Stimulated activated CD8-positive, alpha-beta memory T cell treated with anti-CD3 and anti-CD28 coated beads, Interleukin-7, amount 100 ng/mL, for 1 hour (primary cell): ENCODE results near the gene MYO18B.

ENCODE experiments used
- DNase-seq, 2 donors: peaks; one replicate each; pipeline ENCODE4 v3.0.0-alpha.2; 2020; ENCODE audit warnings: low read depth in 2 of 2

Gene MYO18B

DNA sequence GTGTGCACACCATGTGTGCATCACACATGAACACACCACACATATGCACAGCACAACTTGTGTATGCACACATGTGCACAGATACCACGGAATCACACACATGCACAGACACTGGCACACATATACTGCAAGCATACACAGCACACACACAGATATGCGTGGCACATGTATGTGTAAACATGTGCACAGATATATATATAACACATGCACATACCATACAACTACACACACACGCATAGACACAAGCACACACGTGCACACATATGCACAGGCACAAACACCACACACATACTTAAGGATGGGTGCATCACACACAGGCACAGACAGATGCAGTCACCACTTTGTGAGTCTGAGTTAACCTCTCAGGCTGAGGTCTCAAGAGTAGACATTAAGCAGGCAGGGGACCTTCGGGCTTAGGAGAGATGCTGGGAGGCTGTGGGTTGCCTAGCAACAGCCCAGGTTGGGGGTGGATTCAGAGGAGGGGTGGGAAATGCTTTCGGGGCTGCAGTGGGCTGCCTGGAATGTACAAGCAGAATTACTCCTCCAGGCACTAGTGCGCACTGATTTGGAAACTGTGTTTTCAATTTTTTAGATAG lies 82.9 kb downstream of the MYO18B start:
- no peak for DNase-seq

DNA sequence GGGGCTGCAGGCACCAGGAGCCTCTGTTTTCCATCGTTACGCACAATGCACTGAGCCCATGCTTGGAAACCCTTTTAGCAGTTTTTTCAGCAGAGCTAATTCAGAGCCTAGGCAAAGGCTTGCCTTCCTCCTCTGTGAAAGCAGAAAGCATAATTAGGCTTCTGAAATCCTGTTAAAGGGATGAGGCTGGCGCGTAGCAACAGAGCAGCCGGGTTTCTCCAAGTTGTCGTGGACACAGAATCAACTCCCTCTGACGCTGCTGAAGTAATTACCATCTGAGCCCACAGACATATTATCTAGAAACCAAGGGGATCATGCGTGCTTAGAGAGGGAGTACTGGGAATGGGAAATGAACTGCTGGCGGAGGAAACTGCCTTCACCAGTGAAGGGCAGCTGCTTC lies 85.4 kb downstream of the MYO18B start:
- no peak for DNase-seq

DNA sequence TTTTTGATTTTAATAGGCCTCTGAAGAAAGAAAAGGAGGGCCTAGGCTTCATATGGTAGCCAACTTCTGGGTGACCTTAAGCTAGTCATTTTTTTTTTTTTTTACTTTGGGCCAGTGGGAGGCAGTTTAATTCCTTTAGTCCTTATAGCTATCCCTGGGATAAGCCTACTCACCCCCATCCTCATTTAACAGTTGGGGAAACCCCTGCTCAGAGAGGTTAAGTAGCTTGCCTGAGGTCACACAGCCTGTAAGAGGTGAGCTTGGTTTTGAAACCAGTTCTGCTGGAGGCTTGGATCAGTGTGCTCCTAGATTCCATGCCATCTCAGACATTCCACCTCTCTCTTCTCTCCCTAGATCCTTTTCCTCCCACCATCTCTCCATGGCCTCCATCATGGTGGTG lies 86.4 kb downstream of the MYO18B start:
- DNase-seq, result no peak

DNA sequence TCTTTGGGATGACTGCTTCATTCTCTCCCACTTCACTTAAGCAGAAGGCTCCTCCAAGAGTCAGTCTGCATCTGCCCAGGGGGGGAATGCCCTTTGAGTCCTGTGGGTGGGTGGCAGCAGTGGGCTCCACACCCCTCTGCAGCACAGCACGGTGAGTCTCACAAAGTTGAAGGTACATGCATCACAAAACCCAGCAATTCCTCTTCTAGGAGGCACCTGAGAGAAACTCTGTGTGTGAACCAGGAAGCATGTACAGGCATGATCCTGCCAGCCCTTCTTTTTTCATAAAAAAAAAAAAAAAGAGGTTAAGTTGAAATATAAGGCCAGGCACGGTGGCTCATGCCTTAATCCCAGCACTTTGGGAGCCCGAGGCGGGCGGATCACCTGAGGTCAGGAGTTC lies 87.2 kb downstream of the MYO18B start:
- DNase-seq, result no peak

DNA sequence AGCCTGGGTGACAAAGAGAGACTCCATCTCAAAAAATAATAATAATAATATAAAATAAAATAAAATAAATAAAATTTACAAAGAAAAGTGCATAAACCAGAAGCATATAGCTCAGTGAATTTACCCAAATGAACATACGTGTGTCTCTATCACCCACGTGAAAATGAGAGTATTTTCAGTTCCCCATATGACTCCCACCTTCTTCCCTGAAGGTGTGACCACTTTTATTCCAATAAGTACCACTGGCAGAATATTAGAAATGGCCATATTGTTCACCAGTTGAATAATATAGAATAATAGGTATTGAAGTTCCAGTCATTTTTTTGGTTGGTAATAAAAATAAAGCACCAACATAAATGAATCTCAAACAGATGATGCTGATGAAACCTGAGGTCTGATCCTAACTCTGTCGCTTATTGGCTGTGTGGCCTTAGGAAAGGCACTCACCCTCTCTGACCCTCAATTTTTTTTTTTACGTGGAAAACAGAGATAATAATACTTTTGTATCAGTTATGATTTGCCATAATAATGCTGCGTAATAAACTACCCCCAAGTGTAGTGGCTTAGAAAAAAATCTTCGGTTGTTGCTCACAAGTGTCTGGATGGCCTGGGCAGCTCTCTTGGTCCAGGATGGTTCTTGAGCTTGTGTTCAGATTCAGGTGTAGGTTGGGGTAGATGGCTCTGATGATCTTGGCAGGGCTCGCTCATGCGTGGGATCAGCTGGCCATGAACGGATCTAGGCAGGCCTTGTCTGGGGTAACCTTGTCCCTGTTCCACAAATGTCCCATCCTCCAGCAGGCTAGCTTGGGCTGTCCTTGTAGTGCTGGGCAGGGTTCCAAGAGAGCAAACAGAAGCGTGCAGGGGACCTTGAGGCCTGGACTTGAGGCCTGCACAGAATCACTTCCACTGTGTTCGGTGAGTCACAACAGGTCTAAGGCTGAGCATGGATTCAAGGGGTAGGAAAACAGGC lies 88.1 kb downstream of the MYO18B start:
- DNase-seq, result no peak

DNA sequence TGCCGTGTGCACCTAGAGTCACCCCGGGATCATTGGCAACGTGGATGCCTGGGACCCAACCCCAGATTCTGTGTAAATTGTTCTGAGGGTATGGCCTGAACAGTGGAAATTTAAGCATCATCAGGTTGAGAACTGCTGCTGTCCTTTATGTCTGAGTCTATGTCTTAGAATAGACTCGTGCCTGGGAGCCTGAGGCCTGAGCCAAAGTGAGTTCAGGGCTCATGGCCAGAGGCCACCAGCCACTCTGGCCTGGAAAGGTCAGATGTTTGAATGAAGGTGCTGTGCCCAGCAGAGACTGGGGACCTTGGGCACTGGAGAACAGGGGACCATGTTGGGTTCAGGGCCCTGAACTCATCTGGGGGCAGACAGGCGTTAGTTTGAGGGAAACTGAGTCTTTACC lies 91.1 kb downstream of the MYO18B start:
- no peak for DNase-seq

DNA sequence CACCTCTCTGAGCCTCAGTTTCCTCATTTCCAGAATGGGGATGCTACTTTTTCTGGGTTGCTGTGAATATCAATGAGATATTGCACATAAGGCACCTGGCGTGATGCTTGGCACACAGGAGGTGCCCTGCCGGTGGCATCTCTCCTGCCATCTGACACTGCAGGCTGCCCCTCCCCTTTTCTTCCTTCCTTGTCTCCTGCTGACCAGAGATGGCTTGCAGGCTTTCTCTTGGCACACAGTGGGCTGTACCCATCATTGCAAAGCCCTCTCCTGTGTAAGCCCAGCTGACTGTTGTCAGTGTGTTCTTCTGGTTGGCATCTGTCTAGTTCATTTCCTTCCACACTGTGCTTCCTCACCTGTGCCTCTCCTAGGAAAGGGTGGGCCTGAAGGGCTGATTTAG lies 91.7 kb downstream of the MYO18B start:
- no peak for DNase-seq

DNA sequence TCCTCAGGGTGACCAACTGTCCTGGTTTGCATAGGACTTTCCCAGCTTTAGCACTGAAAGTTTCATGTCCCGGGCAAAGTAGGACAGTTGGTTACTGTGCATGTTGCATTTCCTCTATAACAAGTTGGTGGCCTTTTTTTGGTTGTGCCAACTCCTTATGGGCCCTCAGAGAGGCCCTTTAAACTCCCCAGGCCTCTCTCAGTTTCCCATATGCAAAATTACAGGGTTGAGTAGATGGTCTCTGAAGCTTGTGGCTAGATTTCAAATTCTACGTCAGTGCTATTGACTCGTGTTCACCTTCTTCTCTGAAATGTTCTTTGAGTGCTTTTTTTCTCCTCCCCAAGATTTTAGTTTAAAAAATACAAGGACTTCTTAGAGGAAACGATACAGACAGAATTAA lies 92.5 kb downstream of the MYO18B start:
- no peak for DNase-seq

DNA sequence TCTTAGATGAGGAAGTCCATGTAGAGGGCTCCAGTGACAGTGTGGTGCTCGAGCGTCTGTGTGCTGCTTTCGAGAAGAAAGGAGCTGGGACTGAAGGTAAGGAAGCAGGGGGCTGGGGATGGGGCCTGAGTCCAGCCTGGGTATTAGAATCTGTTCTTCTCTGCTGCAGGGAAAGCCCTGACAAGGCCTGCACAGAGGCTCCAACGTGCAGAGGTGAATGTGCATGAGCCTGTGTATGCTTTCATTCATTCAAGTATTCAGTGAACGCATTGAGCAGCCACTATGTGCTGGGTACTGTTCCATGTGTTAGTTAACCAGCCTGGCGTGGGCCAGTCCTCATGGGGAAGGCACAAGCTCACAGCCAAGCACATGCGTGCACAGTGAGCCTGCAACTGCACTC lies 93.4 kb downstream of the MYO18B start:
- no peak for DNase-seq

DNA sequence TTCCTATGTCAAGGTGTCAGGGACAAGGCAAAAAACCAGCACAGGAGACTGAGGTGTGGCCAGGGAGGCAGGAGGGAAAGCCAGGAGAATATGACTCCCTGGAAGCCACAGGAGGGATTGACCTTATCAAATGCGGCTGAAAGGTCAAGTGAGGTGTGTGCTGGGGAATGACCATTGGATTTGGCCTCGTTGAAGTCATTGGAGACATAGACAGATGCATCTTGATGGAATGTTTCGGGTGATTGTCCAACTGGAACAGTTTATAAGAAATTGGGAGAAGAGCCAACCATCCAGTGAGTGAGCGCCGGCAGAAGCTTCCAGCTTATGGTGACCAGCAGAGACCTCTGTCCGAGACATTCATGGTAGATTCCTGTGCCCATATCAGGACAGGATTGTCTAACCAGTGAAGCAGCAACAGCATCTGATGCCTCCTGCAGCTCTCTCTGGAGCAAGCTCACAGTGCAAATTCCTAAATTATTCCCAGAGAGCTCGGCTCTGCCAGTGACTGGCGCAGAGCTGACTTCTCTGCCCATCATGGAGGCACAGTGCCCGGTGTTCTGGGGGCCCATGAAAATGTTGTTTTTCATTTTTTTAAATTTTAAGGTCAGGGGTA lies 95.4 kb downstream of the MYO18B start:
- DNase-seq, result no peak

DNA sequence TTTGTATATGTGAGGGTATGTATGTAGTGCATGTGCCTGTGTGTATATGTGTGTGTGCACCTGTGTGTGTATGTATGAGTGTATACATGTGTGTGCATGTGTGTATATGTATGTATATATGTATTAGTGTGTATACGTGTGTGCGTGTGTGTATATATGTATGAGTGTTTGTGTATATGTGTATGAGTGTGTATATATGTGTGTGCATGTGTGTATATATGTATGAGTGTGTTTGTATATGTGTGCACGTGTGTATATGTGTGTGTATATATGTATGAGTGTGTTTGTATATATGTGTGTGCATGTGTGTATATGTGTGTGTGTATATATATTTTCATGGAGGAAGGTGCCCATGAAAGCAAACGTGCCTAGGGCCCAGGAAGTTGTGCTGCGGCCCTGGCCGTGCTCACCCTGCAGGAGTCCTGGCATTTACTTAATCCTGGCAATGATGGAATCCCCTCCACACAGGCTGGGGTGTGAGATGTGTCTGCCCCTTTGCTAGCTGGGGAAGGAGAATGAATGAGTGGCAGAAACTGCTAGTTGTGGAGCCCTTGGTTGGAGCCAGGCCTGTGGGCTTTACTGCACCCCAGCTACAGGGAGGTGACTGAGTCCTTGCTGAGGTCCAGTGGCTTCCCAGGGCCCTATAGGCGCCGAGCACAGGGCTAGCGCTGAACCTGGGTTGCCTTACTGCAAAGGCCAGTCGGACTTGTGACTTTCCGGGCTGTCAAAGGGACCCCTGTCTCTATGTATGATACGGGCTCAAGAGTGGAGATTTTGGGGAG lies 97.2 kb downstream of the MYO18B start:
- no peak for DNase-seq

DNA sequence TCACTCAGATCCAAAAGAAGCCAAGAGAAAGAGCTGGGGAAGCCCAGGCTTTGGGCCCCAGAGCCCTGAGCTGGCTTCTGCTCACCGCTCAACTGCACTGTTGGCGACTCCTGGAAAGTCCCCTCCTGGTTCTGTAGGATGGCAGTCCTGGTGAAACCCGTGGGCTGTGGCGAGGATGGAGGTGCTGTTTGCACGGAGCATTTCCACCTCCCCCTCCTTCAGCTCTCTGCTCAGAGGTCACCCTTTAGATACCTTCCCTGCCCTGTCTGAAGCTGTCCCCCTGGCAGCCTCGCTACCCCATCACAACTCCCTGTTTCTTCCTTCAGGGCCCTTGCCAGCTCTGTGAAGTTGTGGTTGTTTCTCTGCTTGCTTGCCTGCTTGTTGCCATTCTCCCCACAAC lies 97.8 kb downstream of the MYO18B start:
- DNase-seq, result no peak

DNA sequence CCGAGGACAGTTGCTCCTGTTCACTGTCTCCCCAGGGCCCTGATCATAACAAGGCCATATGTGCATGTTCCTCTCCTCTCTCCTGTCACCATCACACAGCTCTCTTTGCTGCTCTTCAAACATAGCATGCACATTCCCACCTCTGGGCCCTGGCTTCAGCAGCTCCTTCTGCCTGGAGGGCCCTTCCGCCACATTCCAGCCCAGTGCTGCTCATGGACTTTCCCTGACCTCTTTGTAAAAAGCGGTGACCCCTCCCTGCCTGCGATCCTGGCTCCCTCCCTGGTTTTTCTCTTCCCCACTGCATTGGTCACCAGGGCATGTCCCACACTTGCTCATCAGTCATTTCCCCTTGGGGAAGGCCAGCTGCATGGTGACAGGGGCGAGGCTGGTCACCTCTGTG lies 98.2 kb downstream of the MYO18B start:
- no peak for DNase-seq

DNA sequence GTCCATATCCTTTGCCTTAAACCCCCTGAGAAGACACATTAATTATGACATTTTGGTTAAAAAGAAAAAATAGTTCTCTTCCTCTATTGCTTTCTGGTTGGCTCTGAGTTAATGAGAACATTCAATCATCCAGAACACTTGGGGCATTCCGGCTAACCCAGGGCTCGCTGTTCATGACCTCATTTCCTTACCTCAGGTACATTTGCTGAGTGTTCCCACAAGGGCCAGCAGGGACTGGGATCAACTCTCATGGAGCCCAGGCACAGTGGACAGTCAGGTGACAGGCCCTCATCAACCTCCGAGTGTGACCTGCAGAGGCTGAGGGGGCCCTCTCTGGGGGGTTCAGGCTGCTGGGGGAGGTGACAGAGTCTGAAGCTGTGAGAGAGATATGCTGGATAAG lies 98.9 kb downstream of the MYO18B start:
- DNase-seq, result no peak

DNA sequence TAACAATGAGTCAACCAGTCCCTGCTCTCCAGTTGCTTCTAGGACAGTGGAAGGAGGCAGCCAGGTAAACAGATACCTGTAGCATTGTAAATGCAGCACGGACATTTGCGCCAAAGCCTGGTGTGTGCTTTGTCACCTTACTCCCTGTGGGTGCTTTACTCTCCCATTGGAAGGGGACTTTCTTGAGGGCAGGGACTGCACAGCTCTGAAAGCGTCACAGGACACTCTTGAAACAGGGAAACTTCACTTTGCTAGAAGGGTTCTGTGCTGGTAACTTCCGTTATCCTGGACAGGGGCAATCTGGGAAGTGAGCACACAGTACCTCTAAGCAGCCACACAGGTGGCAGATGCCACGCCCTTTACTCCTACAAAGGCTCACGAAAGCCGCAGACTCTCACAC lies 99.8 kb downstream of the MYO18B start:
- DNase-seq, result no peak

DNA sequence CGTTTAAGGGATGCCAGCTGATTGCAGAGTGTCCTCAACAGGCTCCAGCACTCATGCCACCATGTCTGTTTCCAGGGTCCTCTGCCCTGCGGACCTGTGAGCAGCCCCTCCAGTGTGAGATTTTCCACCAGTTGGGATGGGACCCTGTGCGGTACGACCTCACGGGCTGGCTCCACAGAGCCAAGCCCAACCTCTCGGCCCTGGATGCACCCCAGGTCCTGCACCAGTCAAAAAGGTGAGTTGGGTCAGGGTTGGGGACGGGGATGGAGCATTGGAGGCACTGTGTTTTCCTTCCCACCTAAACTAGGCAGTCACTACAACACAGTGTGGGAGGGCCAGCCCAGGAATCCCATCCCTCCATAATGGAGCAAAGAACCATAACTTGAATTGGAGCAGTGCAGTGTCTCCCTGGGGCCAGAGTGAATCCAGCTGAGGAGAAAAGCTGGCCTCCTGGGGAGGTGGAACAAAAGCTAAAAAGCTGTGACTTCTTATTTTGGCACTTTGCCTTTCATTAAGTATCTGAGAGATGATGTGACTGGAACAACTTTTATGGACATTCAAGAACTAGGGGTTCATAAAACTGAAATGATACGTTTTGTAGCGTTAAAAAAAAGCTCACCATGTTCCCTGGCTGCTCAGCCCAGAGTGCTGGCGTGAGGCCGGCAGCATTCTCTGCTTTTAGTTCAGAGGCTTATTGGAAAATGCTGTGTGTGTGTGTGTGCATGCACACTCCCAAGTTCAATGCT lies 101.8 kb downstream of the MYO18B start:
- no peak for DNase-seq

DNA sequence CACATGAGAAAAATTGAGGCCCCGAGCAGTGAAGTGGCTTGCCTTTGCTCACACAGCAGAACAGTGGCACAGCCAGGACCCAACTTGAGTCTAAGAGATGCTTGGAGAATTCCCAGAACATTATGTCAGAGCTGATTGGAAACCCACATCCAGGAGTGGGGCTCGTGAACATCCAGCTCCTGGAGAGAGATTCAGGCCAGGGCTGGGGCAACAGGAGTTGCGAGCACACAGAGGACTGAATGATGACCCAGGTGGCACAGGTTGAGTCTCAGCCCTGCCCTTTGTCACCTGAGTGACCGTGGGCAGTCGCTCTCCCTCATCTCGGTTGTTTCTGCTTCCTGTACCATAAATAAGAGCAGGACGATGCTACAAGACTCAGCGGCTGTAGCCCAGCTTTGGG lies 102.6 kb downstream of the MYO18B start:
- DNase-seq, result no peak

DNA sequence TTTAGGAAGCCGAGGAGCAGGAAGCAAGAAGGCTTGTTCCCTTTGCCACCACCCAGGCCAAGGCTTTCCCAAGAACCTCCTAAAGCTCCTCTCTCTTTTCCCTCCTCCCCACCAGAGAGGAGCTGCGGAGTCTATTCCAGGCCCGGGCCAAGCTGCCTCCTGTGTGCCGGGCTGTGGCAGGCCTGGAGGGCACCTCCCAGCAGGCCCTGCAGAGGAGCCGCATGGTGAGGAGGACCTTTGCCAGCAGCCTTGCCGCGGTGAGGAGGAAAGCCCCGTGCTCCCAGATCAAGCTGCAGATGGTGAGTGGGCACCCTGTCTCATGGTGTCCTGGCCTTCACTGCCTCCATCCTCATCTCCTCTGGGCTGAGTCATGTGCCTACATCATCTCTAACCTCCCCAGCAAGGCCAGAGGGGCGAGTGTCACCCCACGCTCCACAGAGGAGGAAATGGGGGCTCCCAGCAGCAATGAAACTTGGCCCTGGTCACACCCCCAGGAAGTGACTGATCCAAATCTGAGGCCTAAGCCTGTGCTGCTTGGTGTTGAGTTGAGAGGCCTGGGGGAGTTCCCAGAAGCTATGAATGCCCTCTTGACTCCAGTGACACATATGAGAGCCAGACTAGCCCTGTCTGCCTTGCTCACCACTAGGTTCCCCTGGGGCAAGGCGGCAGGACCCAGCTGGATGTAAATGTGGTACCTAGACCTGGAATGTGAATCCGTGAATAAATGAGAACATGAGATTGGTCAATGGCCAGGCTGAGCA lies 104.2 kb downstream of the MYO18B start:
- DNase-seq, result no peak

DNA sequence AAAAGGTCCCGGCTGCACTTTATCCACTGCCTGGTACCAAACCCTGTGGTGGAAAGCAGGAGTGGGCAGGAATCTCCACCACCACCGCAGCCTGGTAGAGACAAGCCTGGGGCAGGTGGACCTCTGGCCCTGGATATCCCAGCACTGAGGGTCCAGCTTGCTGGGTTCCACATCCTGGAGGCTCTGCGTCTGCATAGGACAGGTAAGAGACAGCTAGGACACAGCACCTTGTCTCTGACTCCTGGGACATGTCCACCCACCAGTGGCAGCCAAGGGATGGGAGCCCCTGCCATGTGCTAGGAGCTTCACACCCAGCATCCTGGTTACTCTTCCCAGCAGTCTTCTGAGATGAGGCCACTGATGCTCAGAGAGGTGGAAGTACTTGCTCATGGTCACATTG lies 105.5 kb downstream of the MYO18B start:
- no peak for DNase-seq

DNA sequence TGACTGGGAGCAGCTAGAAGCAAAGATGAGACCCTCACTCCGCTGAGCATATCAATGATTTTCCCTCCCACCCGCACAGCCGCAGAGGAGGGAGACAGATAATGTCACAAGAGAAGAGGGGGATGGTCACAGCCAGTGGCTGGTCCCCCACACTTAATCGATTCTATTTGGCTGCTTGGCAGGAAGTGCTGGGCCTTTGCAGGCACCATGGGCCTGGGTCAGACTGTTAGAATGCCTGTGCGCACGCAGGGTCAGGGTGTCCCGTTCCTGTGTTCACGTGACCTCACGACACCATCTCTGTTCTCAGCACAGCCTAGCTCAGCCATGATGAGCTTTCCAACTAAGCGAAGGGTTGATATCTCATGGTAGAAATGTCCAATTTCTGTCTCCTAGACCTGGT lies 107.0 kb downstream of the MYO18B start:
- DNase-seq, result no peak

DNA sequence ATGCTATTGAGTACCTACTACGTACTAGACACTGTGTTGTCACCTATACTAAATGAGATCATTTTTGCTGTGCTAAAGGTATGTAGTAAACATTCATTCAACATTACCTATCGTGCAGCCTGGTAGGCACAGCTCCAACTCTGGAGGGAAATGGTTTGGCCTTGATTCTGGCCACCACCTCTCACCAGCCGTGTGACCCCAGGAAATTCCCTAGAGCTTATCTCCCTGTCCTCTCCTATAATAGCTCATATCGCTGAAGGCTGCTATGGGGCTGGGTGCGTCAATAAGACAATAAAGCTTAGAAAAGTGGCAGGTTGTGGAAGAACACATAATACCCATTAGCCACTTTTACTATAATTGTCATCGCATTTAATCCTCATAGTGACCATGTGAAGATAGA lies 107.5 kb downstream of the MYO18B start:
- DNase-seq, result no peak
